GM19468 (cell line): ENCODE measurements around the gene HLA-A.
A peak's percentile ranks its signal among the peaks of the same experiment; 100 is the strongest.
"Not testable (repeated sequence)": the region's sequence is repeated elsewhere in the genome, so short reads cannot be mapped to it uniquely, and the experiment has no call there.

Source experiments
- ATAC-seq: cut with Tn5 transposase; IDR thresholded peaks from one replicate; pipeline ENCODE4 v1.9.1; 2021; ENCODE audit warnings: mild to moderate bottlenecking, moderate library complexity, moderate number of reproducible peaks; ENCODE audit not compliant: unreplicated experiment; ENCODE audit errors: extremely low read depth

The HLA-A gene

DNA sequence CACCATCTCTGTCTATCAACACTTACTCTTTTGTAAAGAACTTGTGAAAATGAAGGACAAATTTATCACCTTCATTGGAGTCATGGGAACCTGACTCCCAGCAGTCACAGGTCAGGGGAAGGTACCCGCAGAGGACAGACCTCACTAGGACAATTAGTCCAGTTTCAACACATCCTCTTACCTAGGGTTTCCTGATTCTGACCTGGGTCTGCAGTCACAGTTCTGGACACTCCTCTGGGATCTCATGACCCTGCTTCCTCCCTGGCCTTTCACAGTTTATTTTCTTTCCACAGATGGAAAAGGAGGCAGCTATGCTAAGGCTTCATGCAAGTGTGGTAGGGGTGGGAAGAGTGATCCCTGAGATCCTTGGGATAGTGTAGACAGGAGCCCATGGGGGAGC is 15.7 kb downstream of the HLA-A start:
- no peak for ATAC-seq

DNA sequence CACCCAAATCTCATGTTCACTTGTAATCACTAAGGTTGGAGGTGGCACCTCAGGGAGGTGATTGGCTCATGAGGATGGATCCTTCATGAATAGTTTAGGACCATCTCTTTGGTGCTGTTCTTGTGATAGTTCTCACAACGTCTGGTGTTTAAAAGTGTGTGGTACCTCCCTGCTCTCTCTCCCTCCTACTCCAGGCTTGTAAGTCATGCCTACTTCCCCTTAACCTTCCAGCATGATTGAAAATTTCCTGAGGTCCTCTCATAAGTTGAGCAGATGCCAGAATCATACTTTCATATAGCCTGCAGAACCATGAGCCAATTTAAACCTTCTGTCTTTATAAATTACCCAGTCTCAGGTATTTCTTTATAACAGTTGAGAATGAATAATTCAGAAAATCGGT is 16.6 kb downstream of the HLA-A start:
- no peak for ATAC-seq

DNA sequence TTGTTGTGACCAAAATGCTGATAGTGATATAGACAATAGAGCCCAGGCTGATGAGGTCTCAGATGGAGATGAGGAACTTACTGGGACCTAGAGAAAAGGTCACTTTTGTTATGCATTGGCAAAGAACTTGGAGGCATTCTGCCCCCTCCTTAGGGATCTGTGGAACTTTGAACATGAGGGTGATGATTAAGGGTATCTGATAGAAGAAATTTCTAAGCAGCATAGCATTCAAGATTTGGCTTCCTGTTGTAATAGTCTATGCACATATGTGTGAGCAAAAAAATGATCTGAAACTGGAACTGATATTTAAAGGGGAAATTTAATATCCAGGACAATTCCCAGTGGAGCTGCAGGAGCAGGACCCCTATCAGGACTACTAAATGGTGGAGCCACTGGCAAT is 17.1 kb downstream of the HLA-A start:
- no peak for ATAC-seq

DNA sequence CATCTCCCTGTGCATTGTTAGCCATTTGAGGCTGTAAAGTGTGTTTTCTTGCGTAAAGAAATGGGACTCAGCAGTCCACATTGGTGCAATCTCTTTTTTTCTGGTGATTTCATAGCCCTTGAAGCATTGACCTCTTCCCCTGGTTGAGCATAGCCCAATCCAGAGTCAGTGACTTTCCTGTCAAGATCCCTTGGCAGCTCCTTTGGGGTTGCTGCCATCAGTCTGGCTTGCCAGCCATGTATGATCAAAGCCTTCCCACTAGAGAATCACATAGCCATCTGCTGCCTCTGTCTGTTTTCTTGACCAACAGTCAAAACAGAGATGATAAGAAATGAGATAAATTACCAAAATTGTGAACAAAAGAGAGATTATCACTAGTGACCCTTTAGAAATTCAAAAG is 19.6 kb downstream of the HLA-A start:
- no peak for ATAC-seq

DNA sequence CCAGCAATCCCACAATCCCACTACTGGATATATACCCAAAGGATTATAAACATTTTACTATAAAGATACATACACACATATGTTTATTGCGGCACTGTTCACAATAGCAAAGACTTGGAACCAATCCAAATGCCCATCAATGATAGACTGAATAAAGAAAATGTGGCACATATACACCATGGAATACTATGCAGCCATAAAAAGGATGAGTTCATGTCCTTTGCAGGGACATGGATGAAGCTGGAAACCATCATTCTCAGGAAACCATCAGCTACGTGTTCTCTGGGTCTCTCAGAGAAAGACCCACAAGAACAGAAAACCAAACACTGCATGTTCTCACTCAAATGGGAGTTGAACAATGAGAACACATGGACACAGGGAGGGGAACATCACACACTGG is 21.4 kb downstream of the HLA-A start:
- ATAC-seq, result not testable (repeated sequence)

DNA sequence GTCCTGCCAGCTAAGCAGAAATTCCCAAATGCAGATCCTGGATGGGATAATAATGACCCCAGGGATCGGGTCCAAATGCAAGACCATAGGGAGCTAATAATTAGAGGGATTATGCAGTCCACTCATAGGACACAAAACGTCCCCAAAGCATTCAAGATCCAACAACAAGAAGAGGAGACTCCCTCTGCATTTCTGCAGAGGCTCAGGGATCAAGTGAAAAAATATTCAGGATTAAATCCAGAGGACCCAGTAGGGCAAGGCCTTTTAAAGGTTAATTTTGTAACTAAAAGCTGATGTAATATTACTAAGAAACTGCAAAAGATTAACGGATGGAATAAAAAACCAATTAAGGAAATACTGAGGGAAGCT is 22.2 kb downstream of the HLA-A start:
- no peak for ATAC-seq

DNA sequence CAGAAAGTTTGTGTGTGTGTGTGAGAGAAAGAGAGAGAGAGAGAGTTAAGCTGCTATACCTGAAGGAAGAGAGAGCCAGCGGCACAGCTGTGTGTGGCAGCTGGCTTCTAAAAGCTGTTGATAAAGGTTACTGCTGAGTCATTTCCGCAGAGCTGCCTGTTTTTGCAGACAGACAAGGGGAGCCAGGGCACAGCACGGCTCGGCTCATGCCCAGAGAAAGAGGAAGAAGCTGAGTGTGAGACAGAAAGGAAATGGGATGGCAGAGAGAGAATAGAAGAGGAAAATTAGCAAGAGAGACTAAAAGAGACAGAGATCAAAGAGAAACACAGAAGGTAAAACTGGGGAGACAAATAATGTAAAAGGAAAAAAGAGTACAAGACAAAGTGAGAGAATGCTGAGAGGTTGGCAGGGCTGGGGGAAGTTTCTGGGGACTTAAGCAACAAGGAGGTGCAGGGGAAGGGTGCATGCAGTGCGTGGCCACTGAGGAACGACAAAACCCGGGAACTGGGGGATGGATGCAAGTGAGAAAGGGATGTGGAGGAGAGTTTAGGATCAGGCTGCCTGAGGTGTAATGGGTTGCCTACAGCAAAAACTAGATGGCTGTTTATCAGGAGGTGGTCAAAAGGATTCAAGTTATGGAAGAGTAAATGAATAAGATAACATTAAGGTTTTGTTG is 22.7 kb downstream of the HLA-A start:
- peak; percentile 96 for ATAC-seq

DNA sequence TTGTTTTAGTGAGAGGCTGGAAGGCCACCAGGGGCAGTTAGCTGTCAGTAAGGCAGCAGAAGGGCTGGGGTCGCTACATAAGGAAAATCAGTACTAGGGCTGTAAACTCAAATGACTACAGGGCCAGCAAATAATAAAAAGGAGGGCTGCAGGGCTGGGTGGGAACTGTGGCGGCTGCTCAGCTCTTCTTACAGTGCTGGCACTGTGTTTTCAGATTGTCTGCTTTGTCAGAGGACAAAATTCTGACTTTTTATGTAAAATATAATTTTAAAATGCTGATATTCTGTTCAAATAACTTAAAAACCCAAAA is 23.2 kb downstream of the HLA-A start:
- ATAC-seq, result no peak

DNA sequence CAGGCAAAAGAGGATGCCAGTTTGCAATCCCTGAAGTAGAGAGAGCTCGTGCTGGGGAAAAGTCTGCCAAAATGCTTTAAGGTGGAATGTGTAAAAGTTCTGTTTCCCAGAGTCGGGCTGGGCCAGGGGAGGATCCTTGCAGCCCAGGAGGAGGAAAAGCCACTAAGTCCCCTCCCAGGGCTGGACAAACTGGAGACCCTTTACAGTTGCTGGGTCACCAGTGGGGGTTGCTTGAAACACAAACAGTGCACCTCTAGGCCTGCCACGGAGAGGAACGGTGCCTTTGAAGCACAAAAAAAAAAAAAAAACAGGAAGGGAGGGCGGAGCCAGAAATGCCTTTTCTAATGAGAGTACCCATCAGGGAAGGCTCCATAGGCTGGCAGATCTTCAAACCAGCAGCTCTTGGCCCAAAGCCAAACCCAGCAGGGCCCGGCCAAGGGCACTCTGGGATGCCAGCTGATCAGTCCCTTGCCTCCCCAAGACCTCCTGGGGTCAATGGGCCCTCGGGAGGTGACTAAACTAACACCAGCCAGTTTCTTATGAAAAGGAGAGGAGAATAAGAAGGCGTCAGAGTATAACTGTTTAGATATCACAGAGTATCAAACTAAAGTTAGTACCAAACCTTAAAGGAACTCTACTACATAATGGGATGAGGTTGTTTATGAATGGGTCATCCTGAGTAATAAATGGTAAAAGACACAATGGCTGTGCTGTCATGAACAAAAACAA is 23.7 kb downstream of the HLA-A start:
- no peak for ATAC-seq

DNA sequence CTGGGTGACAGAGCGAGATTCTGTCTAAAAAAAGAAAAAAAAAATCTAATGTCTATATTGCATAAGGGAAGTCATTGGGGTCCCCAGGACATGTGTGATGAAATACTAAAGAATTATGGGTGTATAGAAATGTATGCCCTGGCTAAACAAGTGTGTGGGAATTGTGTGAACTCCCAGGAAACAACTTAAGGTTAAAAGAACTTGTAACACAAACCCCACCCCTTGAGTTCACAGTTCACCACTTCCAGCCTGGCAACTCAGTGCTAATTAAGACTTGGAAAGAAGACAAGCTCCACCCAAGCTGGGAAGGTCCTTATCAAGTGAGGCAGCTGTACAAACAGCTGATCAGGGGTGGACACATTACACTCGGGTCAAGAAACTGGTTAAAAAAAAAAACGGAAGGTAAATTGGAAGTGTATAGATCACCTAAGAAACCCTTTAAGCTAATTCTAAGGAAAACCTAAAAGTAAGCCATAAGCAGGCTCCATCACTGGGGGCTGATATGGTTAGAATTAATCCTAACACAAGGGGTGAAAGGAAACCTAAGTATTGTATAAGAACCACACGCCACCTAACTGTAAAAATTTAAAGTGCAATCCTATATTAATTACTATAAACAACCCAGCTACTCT is 25.2 kb downstream of the HLA-A start:
- no peak for ATAC-seq

DNA sequence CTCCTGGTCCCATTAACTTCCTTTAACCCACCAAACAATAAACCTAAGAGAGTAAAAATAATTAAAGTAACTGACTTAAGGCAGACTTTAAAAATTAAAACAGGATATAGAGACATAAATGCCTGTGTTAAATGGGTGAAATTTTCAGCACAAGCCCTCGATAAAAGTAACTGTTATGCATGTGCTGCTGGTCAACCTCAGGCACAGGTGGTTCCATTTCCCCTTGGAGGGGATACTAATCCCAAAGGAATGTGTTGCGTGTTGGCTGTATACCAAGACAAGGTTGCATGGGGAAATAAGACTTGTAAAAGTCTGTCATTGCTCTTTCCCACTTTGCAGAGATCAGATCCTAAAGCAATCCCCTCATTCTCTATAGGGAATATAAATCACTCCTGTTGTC is 25.8 kb downstream of the HLA-A start:
- ATAC-seq, result no peak

DNA sequence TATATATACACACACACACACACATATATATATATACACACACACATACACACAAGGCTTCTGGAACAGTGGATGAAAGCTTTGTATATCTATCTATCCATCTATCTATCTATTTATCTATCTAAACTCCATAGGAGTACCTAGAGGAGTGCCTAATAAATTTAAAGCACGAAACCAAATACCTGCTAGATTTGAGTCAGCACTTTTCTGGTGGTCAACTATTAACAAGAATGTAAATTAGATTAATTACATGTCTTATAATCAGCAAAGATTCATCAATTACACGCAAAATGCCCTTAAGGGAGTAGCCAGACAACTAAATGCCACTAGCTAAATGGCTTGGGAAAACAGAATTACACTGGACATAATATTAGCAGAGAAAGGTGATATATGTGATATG is 26.6 kb downstream of the HLA-A start:
- ATAC-seq, result no peak

DNA sequence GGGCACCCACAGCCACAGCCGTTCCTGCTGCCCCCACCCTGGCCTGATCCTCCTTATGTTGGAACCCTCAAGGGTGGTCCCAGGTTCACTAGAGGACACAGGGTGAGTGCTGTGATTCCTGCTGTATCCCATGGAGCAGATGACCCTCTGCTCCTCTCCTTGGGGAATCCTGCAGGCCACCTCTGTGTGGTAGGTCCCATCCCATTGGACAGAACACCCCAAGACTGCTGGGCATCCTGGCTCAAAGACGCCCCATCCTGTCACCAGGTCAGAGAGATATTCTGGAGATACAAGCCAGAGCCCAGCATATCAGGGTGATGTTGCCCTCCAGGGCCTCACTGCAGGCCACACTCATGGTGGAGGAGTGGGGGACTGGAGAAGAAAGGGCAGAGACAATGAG is 28.4 kb downstream of the HLA-A start:
- ATAC-seq, result no peak

DNA sequence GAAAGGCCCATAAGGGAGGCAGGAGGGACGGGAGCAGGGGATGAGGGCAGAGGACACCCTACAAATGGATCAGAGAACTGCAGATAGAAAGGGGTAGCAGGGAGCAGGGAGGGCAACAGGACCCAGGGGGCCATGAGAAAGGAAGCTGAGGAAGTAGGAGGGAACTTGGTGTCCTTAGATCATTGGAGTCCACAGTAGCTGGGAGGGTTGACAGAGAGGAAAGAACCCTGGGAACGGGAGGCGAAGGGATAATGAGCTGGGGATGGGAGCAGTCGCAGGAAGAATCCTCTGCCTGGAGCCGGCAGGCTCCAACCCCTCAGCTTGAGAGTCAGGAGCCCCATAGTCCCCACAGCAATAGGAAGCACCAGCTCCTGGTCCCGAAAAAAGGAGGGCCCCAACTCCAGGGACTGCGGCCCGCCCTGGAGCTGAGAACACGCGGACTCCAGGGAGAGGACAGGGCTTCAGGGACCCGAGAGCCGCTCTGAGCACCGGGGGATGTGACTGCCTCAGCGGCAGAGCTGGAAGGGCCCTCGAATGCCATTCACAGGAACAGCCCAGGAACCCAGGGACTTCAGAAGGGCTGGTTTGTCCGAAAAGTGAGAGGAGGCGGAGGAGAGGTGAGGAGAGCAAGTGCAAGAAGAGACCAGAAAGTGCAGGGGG is 32.7 kb downstream of the HLA-A start:
- no peak for ATAC-seq

DNA sequence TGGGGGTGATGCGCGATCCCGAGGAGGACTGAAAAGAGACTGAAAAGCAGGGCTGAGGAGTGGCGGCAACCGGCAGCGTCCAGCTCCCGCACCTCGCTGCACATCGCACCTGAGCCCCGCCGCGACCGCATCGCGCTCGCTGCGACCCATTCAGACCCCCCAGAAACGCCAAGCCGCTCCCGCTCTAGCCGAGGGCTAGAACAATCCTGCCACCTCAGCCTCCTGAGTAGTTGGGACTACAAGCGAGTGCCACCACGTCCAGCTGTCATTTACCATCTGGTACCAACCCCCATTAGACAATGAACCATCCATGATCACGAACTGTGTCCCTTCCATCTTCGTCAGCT is 33.2 kb downstream of the HLA-A start:
- no peak for ATAC-seq

DNA sequence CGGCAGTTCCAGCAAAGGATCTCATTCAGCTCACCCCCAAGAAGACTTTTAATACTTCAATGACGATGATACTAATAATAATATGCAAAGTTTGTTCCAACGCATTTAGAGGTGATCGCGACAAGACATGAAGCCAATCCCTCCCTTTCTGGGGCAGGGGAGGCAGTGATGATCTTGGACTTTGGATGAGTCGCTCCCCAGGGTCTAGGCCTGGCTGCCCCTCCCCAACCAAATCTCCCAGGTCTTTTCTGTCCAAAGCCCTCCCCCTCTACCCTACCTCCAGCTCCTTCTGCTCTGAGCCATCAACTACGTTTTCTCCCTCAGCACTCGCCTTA is 33.9 kb downstream of the HLA-A start:
- no peak for ATAC-seq

DNA sequence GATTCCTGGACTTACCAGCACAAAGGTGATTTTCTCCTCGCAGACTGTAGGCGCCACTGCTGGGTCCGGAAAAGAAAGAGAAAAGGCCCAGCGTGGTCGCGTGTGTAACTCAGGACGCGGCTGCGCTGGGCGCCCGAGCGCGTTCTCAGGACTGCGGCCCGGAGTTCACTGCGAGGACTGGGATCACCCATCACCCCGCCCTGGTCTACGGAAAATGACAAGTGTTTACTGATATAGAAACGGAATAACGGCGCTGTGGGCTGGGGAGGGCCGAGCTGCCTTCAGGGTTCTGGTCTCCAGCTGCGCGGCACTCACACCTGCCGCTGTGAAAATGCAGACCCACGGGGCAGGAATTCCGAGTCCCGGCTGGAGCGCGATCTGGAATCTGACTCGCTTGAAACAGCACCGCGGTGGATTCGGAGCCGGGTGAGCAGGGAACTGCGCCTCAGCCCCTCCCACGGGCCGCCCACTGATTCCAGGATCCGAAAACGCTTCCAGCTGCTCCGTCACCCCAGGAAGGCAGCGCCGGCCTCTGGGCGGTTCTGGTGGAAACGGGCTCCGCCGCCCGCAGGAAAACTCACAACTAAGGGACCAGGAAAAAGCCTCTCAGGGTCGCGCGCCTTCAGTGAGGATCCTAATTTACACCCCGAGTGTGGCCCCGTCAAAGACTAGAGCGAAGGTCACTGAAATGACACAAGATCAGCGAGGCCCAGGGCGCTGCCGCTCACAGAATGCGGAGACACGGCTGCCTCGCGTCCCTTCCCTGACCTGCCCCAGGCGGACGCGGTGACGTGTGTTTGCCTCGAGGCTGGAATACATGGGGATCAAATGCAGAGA is 34.5 kb downstream of the HLA-A start:
- no peak for ATAC-seq

DNA sequence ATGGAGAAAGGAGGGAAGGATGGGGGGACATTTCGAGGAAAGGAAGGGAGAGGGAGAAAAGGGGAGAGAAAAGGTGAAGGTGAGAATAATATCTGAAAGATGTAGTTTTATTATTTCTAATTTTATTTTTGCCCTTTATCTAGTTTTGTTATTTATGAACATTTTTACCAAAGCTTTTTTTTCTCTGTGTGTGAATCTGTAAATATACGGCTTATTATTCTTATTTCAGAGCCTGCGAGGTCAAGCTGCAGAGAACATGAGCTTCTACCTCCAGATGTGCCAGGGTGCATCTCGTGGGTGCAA is 35.0 kb downstream of the HLA-A start:
- ATAC-seq, result no peak

DNA sequence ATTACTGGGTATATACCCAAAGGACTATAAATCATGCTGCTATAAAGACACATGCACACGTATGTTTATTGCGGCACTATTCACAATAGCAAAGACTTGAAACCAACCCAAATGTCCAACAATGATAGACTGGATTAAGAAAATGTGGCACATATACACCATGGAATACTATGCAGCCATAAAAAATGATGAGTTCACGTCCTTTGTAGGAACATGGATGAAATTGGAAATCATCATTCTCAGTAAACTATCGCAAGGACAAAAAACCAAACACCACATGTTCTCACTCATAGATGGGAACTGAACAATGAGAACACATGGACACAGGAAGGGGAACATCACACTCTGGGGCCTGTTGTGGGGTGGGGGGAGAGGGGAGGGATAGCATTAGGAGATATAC is 37.7 kb downstream of the HLA-A start:
- not testable (repeated sequence) for ATAC-seq

DNA sequence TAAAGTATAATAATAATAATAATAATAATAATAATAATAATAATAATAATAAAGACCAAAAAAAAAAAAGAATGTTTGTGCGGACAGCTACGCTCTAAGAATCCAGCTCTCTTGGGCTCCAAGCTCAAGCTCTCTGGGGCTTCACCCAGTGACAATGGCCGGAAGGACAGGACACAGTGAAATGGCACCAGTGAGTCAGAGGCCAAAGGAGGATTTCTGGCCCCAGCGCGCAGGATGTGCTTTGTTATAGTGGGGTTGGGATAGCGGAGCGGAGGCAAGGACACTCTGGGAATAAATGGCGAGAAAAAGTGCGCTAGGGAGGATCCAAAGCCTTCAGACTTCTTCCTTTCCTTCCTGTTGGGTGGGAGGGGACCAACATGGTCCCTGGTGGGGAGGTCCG is 38.2 kb downstream of the HLA-A start:
- no peak for ATAC-seq

DNA sequence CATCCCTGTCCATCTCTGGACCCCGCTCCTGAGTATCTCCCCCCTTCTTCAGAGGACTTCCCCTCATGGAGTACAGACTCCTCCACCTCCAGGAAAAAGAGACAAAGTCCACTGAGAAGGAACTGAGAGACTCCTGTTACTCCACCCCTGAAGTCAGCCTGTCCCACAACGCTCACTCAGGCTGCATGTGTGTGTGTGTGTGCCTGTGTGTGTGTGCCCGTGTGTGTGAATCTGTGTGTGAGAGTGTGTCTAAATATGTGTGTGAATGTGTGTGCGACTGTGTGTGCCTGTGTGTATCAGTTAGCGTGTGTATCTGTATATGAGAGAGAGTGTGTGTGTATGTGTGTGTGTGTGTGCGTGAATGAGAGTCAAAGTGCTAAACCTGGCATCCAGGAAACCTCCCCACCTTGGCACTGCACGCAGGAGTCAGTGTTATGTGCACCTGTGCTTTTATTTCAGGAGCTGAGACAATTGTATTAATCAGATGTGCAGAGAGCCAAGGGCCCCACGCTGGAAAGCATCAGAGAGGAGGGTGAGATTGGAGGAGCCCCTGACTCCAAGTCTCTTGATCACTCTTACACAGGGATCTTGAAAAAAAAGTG is 39.0 kb downstream of the HLA-A start:
- no peak for ATAC-seq
